ENCODE data around the gene TMC2.

The TMC2 gene

DNA sequence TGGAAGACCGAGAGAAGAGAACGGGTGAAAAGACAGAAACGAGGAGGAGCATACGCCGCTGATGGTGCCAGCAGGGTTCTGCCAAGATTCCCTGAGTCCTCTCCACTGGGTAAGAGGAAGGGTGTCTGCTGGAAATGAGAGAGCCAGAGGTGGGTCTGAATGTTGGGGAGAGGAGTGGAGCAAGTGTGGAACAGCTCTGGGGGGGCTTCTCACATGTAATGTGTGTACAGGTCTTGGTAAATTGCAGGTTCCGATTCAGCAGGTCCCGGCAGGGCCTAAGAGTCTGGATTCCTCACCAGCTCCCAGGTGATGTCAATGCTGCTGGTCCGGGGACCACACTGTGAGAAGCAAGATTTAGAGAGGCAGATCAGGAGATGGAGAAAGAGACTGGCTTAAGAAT is 154.8 kb downstream of the TMC2 start:
- TF ChIP-seq, protein P1, sequence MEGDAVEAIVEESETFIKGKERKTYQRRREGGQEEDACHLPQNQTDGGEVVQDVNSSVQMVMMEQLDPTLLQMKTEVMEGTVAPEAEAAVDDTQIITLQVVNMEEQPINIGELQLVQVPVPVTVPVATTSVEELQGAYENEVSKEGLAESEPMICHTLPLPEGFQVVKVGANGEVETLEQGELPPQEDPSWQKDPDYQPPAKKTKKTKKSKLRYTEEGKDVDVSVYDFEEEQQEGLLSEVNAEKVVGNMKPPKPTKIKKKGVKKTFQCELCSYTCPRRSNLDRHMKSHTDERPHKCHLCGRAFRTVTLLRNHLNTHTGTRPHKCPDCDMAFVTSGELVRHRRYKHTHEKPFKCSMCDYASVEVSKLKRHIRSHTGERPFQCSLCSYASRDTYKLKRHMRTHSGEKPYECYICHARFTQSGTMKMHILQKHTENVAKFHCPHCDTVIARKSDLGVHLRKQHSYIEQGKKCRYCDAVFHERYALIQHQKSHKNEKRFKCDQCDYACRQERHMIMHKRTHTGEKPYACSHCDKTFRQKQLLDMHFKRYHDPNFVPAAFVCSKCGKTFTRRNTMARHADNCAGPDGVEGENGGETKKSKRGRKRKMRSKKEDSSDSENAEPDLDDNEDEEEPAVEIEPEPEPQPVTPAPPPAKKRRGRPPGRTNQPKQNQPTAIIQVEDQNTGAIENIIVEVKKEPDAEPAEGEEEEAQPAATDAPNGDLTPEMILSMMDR (IDR thresholded peaks at IDR 0.05): no peak

Data from LNCAP (cell line).